Activated CD8-positive, alpha-beta memory T cell treated with anti-CD3 and anti-CD28 coated beads for 1 hour (primary cell): ENCODE measurements around the gene CYP4X1.
"Not testable (repeated sequence)": the region's sequence is repeated elsewhere in the genome, so short reads cannot be mapped to it uniquely, and the experiment has no call there.

Experiments
- DNase-seq, 2 donors: peaks; one replicate each; pipeline ENCODE4 v3.0.0-alpha.2; 2020; ENCODE audit warnings: low read depth in 1 of 2; ENCODE audit errors: extremely low read depth in 1 of 2

The CYP4X1 gene, protein sequence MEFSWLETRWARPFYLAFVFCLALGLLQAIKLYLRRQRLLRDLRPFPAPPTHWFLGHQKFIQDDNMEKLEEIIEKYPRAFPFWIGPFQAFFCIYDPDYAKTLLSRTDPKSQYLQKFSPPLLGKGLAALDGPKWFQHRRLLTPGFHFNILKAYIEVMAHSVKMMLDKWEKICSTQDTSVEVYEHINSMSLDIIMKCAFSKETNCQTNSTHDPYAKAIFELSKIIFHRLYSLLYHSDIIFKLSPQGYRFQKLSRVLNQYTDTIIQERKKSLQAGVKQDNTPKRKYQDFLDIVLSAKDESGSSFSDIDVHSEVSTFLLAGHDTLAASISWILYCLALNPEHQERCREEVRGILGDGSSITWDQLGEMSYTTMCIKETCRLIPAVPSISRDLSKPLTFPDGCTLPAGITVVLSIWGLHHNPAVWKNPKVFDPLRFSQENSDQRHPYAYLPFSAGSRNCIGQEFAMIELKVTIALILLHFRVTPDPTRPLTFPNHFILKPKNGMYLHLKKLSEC

DNA sequence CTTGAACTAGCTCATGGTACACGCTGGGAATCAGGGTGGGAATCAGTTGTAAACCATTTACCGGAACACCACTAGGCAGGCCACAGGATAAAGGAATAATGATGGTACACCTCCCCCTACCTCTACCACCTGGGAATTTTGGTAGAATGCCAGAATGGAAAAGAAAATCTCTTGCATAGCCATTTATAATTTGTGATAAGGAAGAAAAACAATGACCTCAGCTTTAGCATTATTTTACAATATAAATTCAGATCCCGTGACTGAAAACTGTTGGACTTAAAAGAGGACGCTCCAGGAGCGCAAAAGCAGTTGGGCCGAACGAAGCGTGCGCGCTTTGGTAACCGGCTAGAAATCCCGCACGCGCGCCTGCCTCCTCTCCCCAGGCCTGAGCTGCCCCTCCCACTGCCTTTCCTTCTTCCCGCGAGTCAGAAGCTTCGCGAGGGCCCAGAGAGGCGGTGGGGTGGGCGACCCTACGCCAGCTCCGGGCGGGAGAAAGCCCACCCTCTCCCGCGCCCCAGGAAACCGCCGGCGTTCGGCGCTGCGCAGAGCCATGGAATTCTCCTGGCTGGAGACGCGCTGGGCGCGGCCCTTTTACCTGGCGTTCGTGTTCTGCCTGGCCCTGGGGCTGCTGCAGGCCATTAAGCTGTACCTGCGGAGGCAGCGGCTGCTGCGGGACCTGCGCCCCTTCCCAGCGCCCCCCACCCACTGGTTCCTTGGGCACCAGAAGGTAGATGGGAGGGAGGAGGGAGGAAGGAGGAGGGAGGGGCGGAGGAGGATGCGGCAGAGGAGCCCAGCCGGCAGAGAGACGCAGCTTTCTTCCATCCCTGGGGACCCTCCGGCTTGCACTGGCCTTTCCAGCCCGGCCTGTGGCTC lies at the start of gene CYP4X1:
Gene CYP4X1 (plus strand): TSS at position 402 of the 873 bp plus-strand sequence. CDS start 149 bp downstream, at position 551.
- no peak for DNase-seq

DNA sequence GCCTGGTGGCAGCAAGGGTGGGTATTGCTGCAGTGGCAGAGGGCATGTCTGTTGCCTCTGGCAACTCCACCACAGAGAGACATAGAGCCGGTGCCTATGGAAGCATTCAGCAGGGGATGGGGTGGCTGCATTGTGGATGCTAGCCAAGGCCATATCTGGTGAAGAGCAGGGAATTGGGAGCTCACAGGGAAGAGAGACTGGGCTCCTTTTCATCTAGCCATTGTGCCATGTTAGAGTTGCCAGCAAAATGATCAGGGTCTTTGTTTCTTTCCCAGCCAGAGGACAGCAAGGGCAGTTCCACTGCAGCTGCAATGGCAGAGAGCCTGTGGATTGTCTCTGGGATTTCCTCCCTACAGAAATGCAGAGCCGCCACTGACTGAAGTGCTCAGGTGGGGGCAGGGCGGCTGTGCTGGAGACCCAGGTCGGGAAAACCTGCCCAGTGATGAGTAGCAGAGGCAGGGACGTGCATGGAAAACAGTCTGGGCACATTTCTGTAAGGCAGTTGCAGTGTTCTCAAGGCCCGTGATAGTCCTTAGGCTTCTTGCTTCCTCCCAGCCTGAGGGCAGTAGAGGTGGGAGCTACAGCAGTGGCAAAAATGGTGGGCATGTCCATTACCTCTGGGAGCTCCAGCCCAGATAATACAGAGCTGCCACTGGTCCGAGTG lies 40.2 kb upstream of the CYP4X1 start:
- DNase-seq = no peak

DNA sequence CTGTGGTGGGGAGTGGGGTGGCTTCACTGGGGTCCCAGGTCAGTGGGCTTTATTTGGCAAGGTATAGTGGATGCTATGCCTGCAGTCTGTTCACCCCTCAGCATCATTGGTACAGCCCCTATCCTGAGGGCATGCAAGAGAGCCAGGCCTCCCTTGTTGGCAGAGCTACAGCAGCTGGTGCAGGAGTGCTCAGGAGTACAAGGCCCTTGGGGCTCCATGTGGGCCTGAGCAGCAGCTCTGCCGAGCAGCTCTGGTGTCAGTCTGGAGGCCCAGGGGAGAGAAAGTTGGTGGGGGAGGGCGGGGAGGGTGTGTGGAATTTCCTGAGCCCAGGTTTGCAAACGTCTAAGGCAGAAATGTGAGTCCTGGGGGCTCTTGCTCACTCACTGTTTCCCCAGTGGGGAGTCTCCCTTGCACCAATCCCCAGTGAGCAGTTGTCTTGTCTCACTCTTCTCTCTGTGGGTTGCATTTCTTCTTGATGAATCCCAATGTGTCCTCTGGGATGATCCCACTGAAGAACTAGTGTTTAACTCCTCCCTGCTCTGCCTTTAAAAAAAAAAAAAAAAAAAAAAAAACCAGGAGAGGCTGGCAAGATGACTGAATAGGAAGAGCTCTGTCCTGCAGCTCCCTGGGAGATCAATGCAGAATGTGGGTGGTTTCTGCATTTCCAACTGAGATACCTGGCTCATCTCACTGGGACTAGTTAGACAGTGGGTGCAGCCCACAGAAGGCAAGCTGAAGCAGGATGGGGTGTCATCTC lies 39.5 kb upstream of the CYP4X1 start:
- DNase-seq = no peak

DNA sequence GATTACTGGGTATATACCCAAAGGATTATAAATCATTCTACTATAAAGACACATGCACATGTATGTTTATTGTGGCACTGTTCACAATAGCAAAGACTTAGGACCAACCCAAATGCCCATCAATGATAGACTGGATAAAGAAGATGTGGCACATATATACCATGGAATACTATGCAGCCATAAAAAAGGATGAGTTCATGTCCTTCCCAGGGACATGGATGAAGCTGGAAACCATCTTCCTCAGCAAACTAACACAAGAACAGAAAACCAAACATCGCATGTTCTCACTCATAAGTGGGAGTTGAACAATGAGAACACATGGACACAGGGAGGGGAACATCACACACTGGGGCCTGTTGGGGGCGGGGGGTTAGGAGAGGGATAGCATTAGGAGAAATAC lies 32.9 kb upstream of the CYP4X1 start:
- not testable (repeated sequence) for DNase-seq

DNA sequence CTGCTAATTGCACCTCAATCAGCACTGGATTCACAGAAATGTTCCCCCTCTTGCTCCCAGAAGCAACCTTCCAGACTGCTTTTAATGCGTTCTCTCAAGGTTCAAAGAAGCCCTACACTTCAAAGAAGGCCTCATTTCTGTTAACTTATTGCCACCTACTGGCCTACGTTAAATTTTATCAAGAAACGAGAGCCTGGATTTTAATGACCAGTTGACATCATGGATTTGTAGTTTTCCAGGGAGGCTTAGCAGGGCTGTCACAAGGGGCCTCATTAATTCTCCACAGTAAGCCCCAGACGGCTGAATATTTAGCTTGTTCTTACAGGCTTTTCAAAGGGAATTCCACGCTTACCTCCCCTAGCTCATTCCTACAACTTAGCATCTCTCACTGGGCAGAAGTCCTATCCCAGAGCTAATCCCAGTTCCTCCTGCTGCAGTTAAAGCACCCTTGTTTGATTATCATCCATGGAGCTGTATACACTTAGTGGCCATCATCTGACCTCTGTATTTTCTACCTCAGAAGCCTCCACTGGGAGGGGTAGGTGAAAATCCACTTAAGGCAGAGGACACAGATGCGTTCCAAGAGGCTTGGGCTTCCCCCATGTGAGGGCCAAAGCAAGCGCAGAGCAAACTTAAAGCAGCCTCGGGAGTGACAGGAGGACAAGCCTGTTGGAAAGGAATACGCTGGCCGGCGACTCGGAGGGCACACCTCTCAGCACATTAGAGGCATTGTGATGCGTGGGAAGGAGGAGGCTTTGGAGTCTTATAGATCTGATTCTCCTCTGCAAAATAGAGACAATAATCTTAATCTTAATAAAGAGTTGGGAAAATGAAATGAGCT lies 32.2 kb upstream of the CYP4X1 start:
- no peak for DNase-seq

DNA sequence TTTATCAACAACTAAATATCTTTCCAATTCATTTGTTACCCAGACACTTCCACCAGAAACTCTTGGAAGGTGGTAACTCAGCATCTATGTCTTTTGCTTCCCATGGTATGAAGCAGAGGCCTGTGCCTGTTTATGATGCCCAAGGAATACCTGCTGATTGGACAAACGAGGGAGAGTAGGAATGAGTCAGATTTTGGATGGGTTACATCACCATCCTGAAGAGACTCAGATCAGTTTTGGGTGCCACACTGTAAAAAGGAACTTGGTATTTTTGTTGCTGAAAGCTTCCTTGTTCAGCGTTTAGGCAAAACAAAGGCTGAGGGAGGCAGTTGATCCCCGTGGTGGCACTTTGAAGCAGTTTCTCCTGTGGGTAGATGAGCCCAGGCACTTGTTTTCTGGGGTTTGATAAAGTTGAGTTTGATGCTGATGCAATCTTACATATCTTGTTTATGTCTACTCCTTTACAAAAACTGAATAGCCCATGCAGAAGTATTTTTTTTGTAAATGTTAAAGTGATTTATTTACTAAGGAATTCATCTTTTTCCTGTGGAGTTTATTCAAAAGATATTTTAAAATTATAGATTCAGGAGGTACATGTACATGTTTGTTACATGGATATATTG lies 26.7 kb upstream of the CYP4X1 start:
- DNase-seq = no peak

DNA sequence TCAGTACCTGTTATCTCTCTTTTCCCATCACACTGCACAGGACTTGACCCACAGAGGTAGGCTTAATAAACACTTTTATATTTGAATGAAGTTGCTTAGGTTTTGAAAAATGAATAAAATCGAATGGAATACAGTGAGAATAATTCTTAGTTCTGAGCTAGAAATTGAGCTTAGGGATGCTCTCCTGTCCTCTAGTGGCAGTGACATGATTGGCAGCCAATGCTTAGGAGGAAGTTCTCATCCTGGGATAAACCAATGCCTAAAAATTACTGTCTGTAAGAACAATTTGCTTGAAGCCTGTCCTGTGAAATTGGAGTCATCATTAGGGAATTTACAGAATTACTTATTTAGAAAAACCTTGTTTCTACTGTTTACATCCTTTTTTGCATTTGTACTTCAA lies 21.3 kb upstream of the CYP4X1 start:
- no peak for DNase-seq

DNA sequence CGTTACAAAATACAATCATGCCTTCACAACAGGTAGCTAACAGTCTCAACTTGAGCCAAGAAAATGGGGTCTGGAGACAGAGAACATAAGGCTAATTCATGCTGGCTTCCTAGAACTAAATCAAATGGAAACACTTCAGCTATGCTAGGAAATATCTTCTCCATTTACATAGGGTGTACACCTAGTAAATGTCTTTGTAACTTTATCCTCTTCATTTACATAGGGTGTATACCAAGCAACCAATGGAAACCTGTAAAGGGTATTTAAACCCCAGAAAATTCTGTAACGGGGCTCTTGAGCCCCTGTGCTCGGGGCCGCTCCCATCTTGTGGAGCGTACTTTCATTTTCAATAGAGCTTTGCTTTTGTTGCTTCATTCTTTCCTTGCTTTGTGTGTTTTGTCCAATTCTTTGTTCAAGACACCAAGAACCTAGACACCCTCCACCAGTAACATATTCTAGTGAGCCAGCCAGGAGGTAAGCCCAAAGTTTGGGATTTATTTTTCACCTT lies 19.5 kb upstream of the CYP4X1 start:
- DNase-seq = no peak

DNA sequence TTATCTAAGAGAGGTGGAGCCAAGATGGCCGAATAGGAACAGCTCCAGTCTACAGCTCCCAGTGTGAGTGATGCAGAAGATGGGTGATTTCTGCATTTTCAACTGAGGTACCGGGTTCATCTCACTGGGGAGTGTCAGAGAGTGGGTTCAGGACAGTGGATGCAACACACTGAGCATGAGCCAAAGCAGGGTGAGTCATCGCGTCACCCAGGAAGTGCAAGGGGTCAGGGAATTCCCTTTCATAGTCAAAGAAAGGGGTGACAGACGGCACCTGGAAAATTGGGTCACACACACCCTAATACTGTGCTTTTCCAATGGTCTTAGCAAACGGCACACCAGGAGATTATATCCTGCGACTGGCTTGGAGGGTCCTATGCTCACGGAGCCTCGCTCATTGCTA lies 17.0 kb upstream of the CYP4X1 start:
- DNase-seq = not testable (repeated sequence)

DNA sequence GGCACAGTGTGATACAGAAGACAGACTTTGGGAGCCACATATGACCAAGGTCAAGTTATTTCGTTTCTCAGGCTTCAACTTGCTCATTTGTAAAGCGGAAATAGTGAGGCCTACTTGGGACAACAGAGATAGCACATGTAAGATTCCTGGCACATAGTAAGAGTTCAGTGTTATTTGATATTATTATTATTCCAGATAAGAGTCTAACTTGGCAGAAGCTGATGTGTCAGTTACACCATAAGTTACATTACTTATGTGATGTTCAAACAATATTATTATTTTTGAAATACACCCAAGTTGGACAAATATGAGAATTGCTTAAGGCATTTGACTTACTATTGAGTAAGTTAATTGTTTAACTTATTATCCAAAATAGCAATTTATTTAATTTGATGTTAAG lies 10.2 kb upstream of the CYP4X1 start:
- DNase-seq = no peak

DNA sequence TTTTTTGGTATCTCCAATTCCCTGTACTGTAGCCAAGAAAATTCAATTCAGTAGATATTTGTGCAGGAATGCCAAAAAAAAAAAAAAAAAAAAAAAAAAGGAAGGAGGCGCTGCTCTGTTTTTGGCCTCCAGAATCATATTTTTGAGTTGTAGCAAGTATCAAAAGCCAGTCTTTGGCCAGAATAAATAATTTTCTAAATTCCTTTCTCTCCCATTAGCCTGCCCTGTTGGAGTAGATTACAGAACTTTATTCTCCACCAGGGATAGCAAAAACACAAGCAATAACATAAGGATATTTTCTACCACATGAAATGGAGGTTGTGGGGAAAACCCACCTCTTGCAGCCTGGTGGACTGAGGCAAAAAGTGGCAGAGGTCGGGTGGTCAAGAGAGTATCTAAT lies 2.4 kb upstream of the CYP4X1 start:
- DNase-seq = no peak

DNA sequence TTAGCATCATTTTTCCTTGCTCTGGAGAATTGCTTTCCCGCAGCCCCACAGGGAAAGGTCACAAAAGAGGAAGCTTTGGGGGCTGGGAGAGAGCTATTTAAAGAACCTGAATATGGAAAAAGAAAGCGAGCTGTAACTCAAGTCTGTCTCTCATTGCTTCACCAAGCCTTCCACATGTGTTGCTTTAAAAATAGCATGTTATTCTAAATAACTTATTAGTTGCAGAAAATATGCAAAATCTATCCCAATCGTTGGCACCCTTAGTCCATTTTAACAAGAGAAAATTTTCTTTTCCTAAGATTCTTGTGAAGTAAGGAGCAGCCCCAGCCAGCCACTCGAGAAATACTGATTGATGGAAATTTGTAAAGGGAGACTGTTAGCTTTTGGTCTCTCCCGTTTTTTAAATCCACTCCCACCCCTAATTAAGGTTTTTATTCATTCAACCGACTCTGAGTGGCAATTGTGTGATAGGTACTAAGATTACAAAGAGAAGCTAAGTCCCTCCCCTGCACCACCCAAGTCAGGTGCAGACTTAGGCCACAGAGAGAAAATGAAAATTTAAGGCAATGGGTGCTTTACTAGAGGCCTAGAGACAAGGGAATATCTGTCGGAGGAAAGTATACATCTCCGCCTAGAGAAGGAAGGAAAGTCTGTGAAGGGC lies 802 bp downstream of the CYP4X1 start:
- no peak for DNase-seq

DNA sequence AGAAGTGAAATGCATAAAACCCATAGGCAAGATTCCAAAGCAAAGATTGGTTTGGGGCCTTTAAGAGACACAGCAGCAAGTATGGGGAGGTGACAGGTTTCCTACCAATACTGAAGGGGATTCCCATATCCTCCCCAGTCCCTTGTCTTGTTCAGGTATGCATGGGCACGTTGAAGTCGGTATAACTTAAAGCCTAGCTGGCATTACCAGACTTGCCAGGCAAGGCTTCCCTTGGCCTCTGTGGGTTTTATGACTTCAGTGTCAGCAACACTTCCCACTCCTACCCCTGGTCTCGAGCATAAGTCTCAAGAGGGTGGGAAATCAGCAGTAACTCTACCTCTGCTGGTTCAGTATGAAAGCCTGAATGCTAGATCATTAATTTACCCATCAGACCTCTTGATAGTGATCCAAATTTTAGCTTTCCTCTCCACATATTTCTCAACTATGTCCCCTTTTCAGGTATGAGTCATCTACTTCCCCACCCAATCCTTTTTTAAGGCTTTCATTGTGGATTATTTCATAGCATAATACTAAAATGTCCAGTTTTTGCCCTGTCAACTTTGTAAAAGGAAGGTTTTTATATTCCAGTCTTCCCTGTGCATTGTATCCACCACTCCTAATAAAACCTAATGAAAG lies 6.8 kb downstream of the CYP4X1 start:
- no peak for DNase-seq

DNA sequence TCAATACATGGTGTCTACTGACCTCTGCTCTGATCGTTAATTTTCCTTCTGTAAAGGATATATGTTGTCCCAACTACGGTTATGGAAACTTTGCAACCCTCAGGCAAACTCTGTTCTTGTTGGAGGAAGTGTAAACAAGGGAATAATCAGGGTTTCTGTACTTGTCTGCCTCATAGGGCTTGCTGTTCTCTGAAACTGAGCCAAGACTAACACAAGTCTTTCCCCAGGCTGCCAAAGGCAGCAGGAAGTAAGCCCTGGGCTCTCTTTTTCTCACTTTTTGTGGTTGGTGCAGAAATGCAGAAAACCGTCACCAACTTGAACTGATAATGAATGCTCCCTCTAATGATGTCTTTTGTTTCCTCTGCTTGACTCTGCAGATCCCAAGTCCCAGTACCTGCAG lies 7.6 kb downstream of the CYP4X1 start:
- DNase-seq = no peak

DNA sequence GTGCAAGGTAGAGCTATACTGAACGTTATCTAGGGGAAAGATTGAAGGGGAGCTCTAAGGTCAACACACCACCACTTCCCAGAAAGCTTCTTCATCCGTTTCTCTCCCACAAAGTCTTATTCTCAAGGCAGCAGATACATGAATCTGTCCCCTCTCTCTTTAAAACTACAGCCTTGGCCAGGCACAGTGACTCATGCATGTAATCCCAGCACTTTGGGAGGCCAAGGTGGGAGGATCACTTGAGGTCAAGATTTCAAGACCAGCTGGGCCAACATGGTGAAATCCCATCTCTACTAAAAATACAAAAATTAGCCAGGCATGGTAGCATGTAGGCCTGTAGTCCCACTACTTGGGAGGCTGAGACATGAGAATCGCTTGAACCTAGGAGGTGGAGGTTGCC lies 8.1 kb downstream of the CYP4X1 start:
- DNase-seq = no peak

DNA sequence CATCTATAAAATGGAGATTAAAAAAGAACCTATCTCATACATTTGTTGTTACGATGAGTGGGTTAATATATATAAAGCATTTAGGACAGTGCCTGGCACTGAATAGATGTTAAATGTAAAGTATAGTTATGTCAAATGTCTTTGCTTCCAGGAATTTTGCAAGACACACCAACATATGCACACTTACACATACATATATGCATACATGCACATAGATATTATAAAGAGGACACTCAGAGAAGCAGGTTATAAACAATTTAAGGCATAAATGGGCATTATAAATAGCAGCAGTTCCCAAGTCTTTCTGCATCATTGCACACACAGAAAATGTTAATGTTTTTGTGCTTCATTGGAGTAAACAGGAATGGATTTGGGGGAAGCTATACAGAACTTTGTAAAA lies 13.3 kb downstream of the CYP4X1 start:
- DNase-seq = no peak

DNA sequence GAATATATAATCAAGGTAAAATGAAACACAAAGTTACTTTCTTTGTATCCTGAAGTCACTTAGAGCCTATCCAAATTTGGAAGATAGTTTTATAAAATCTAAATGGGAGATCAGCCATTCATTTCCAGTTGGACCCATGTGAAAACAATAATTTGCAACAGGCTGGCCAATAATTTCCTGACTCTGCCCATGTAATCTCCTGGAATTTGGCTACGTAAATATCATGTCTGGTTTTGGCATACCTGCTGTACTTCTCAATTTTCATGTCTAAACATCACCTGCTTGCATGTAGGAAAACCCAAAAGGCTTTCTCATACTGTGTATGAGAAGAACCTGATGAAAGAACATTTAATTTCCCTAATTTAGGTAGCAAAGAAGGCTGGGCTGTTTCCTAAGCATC lies 35.9 kb downstream of the CYP4X1 start:
- no peak for DNase-seq

DNA sequence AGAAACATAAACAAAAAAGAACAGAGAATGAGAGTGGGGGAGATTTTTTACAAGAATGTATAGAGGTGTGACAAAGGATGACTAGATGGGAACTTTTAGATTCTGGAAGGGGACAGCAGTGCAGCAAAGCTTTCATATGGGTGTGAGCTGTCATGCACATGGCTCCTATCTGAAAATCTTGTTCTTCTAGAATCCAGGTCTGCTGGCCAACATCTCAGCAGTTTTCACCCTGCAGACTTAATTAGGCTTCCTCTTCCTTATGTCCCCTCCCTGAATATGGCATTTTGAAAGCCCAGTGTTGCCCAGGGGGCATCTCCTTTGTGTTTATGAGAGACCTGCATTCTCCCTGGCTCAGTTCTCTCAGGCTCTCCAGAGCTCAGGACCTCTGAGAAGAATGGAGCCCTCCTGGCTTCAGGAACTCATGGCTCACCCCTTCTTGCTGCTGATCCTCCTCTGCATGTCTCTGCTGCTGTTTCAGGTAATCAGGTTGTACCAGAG lies 43.7 kb downstream of the CYP4X1 start, which contains the start of gene CYP4Z1:
Gene CYP4Z1 (plus strand): TSS at position 135 of the 498 bp plus-strand sequence. CDS start 260 bp downstream, at position 395.
- DNase-seq = no peak
